ENCODE data around the gene RELL1. TPM values are rescaled to one million over a fixed set of nuclear protein-coding genes. Genes with fewer than 3 reads are reported as not detected.

RELL1 gene
- total RNA-seq, 1 donor from 2014 or later: 22.2 TPM

- TF ChIP-seq CTCF (IDR thresholded peaks at IDR 0.05; ENCODE audit: borderline replicate concordance): no peak
- Histone ChIP-seq H3K36me3 (no peaks in the 10 kb centered on the region), H3K9me3 (replicated peaks) (peaks cover 9% of the 10 kb centered on the region), H3K27ac (replicated peaks) (no peak overlapping the region), H3K27me3 (ENCODE audit: low read depth) (no peaks in the 10 kb centered on the region), H3K4me3 (no peak overlapping the region), H3K4me1 (no peaks in the 10 kb centered on the region)
- intact Hi-C loops (cut with micrococcal nuclease): no loop called here
- no peak for DNase-seq
Observed at GRCh38 chr4:37562592-37562991, 123.6 kb downstream of the RELL1 start.

DNA sequence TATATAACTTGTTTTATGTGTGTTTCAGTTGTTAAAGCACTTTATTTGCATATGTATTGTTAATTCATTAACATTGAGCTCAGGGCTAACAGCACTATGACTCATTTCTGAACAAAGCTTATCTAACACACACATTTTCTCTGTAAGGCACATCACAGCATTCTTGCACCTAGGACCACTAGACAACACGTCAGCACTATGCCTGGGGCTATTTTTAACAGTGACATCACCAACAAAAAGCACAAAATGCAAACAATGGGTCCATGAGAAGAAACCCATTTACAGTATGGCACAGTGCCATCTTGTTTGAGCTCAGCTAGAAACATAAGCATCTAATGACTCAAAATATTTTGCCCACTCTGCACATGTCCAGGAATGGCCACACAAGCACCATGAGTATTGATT is 124.4 kb downstream of the RELL1 start:
- no peak for TF ChIP-seq CTCF (IDR thresholded peaks at IDR 0.05; ENCODE audit: borderline replicate concordance)
- intact Hi-C loops (cut with micrococcal nuclease): no loop called here
- H3K4me3 ChIP-seq: no peak overlapping the region

DNA sequence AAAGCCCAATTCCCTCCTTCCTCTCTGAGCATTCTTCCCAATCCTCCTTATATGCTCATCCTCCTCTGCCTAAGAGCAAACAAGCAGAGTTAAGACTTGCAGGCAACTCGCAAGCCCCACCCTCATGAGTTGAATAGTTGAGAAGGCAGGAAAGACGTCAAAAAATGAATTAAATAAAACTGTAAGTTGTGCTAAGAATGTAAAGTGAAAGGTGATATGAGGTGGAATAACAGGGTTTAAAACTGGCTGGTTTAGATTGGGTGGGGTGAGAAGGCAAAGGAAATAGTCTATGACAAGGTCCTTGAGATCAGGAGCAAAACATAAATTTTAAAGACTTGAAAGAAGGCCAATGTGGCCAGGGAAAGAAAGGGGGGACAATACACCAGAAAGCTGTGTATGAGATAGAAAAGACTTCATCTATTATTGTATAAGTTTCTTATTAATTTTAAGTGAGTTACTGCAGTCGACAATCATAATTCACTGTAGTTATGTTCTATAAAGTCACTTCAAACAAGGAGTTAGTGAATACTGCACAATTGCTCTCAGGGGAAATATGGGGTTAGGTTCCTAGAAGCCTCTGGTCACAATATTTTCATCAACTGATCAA is 124.9 kb downstream of the RELL1 start:
- H3K9me3 ChIP-seq (replicated peaks): peaks cover 9% of the 10 kb centered on the region
- H3K4me1 ChIP-seq: no peaks in the 10 kb centered on the region
- no peak overlapping the region for H3K27ac ChIP-seq (replicated peaks)
- intact Hi-C loops (cut with micrococcal nuclease): no loop called here
- no peak for TF ChIP-seq CTCF (IDR thresholded peaks at IDR 0.05; ENCODE audit: borderline replicate concordance)
- no peaks in the 10 kb centered on the region for H3K36me3 ChIP-seq
- H3K27me3 ChIP-seq (ENCODE audit: low read depth): no peaks in the 10 kb centered on the region
- no peak overlapping the region for H3K4me3 ChIP-seq
- DNase-seq: no peak

More for the DNA sequence above, 124.4 kb downstream of the RELL1 start:
- Histone ChIP-seq H3K4me1 (no peaks in the 10 kb centered on the region), H3K36me3 (no peaks in the 10 kb centered on the region), H3K27ac (replicated peaks) (no peak overlapping the region), H3K27me3 (ENCODE audit: low read depth) (no peaks in the 10 kb centered on the region), H3K9me3 (replicated peaks) (peaks cover 9% of the 10 kb centered on the region)
- DNase-seq: no peak

Other genes starting within 250 kb of the RELL1 start
- 11.5 TPM for gene PGM2, start 140.3 kb upstream of the RELL1 start, total RNA-seq
- 129 TPM for gene TBC1D1, start 204.7 kb upstream of the RELL1 start, total RNA-seq